HuH-7.5 (cell line): ENCODE measurements around the gene VWA8.
"Not testable (repeated sequence)": the region's sequence is repeated elsewhere in the genome, so short reads cannot be mapped to it uniquely, and the experiment has no call there.

Experiments used
- DNase-seq: peaks from one replicate; pipeline ENCODE4 v3.0.0; 2011; ENCODE audit warnings: low spot score

VWA8 gene

GRCh38 chr13:41922894-41923293, 38.0 kb downstream of the VWA8 start:
- not testable (repeated sequence) for DNase-seq

GRCh38 chr13:41919741-41920487, 41.0 kb downstream of the VWA8 start:
- DNase-seq, result no peak

- no peak for DNase-seq
Observed at GRCh38 chr13:41919031-41919740, 41.7 kb downstream of the VWA8 start.

- DNase-seq, result no peak
Observed at GRCh38 chr13:41917641-41918040, 43.3 kb downstream of the VWA8 start.

GRCh38 chr13:41916173-41916954, 44.5 kb downstream of the VWA8 start:
- DNase-seq, result no peak

GRCh38 chr13:41915081-41915480, 45.8 kb downstream of the VWA8 start:
- DNase-seq, result no peak

GRCh38 chr13:41914552-41914951, 46.4 kb downstream of the VWA8 start:
- DNase-seq, result no peak

GRCh38 chr13:41909506-41909905, 51.4 kb downstream of the VWA8 start:
- no peak for DNase-seq

GRCh38 chr13:41905600-41906254, 55.2 kb downstream of the VWA8 start:
- DNase-seq, result peak; percentile 39

- no peak for DNase-seq
Observed at GRCh38 chr13:41900918-41901317, 60.0 kb downstream of the VWA8 start.

- DNase-seq, result not testable (repeated sequence)
Observed at GRCh38 chr13:41898411-41898810, 62.5 kb downstream of the VWA8 start.

GRCh38 chr13:41897126-41897525, 63.8 kb downstream of the VWA8 start:
- DNase-seq, result no peak

GRCh38 chr13:41895478-41895877, 65.4 kb downstream of the VWA8 start:
- DNase-seq, result no peak

- no peak for DNase-seq
Observed at GRCh38 chr13:41891119-41891518, 69.8 kb downstream of the VWA8 start.

- no peak for DNase-seq
Observed at GRCh38 chr13:41883147-41883546, 77.8 kb downstream of the VWA8 start.

- not testable (repeated sequence) for DNase-seq
Observed at GRCh38 chr13:41881890-41882289, 79.0 kb downstream of the VWA8 start.

GRCh38 chr13:41880966-41881365, 79.9 kb downstream of the VWA8 start:
- no peak for DNase-seq

- no peak for DNase-seq
Observed at GRCh38 chr13:41864658-41865057, 96.3 kb downstream of the VWA8 start.

- not testable (repeated sequence) for DNase-seq
Observed at GRCh38 chr13:41862659-41863058, 98.2 kb downstream of the VWA8 start.

GRCh38 chr13:41859565-41859964, 101.3 kb downstream of the VWA8 start:
- DNase-seq, result no peak

GRCh38 chr13:41858780-41859179, 102.1 kb downstream of the VWA8 start:
- DNase-seq, result no peak

GRCh38 chr13:41854758-41855157, 106.2 kb downstream of the VWA8 start:
- DNase-seq, result no peak
